GM03348 (cell line): Measurements from ENCODE around the gene PAM.
"Not testable (repeated sequence)": the region's sequence is repeated elsewhere in the genome, so short reads cannot be mapped to it uniquely, and the experiment has no call there.

Source experiments
- DNase-seq: peaks from one replicate; pipeline ENCODE4 v3.0.0; 2012; ENCODE audit warnings: low spot score

The PAM gene

DNA sequence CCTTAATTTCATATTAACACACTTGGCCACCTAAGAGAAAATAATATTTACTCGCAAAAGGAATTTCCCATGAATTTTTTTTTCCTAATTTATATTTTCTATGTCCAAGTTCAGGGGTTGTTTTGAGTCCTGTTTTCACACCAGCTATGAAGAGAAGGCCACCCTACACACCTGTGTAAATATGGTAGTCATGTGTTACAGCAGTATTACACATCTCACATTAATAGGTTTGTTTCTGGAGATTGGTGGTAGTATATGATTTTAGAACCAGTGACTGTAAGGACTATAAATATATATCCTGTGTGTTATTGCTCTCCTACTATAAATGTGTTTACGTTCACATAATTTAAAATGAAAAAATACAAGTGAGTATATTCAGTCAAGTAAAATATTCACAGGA lies 147.5 kb downstream of the PAM start:
- no peak for DNase-seq

DNA sequence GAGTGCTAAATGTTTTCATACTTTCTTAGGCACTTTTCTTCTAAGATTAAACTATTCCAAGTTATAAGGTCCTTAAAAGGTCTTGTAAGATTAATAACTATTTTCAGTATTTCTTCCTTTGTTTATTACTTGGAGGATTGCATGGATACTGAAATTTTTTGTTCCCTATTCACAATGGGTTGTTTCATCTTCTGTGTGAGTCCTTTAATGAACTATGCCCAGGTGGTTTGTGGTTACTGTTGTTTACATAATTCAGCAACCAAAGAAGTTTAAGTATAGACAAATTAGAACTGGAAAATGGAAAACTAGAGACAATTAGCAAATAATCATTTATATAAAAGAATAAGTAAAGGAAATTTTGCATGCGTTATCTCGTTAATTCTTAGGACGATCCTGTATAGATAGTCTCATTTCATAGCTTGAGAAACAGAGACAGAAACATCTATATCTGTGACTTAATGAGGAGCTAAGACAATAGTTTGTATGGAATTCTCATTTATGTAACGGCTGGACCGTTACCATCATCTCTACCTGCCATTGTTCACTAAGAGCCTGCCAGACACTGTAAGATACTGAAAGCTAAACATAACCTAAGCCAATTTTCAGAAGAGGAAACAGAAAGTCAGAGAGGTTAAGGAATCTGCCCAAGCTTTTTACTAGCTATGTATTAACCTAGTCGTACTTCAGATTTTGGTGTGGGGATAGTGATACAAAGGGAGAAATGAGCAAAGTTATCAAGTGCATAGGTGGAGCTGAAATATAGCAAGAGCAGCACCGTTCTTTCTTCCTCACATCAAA lies 148.2 kb downstream of the PAM start:
- no peak for DNase-seq

DNA sequence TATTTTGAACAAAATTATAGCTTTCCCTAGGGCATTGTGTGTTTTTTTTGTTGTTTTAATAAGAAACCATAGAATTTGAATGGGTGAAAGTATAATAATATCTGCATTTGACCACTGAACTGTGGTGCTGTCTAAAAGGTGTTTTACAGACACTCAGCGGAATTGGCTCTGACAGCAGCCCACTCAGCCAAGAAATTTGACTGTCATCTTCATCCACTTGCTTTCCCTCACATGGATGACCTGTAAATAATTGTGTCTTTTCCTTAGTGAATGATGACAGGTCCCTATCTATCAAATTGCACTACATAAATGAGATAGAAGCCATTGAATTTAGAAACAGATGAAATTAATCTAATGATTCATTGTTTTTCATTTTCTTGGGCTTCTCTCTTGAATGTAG lies 150.0 kb downstream of the PAM start:
- no peak for DNase-seq

DNA sequence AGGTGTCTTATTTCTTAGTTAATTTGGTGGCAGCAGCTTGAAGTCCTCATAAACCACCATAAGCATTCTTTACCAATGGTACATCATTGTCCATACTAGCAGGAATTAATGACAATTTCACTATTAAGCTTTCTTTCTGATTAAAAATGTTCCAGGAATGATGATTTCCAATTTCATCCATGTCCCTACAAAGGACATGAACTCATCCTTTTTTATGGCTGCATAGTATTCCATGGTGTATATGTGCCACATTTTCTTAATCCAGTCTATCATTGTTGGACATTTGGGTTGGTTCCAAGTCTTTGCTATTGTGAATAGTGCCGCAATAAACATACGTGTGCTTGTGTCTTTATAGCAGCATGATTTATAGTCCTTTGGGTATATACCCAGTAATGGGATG lies 152.0 kb downstream of the PAM start:
- not testable (repeated sequence) for DNase-seq

DNA sequence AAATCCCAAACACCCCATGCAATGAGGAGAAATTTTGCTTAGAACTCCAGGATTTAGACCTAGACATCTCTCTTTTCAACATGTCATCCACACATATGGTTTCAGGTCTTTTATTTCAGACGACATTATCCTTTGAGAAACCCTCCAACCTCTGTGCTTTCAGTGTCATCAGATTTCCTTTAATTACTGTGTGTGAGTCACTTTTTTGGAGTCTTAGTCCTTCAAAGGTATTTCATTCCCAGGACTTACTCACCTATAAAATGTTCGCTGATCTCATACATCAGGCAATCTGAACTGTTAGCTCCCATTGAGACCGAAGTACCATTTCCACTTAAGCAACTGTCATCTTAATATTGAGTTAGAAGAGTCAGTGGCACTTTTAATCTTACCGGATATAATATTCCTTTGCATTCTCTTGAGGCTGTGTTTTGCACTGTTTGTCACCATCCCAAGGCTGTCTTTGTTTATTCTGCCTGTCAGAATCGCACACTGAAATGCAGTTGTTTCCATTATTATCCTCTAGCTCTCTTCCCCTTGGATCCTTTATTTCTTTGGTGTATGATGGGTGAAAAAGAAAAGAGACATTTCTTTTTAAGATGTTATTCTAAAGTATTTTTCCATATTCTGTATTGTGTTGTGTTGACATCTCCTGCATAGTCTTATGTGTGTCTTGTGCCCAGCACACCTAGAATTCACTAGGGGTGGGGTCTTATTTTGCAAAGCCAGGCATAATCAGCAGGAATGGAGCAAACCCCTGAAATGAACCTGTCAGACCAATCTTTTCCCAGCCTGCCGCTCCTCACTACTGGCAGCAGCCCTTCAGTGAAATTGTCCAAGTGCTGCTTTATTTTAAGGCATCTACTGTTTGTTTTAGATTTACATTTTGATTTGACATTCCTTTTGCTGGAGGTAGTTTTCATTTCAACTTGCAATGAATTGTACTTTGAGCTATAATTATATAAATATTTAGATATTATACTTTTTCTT lies 155.4 kb downstream of the PAM start:
- no peak for DNase-seq

DNA sequence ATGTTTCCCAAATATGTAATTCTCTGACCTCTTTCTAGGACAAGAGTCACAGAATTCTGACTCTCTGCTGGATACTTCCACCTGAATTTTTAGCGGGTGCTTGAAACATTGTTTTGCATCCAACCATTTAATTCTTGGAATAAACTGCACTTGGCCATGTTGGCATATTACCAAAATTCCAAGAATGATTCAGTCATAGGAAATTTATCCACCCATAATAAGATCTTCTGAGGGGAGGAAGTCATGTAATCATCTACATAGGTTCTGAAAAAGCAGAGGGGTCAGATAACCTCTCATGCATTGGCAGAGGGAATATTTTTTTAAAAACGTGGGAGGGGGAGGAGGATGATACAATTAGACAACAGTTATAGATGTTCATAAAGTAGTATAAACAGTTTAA lies 156.9 kb downstream of the PAM start:
- DNase-seq, result peak; percentile 30

DNA sequence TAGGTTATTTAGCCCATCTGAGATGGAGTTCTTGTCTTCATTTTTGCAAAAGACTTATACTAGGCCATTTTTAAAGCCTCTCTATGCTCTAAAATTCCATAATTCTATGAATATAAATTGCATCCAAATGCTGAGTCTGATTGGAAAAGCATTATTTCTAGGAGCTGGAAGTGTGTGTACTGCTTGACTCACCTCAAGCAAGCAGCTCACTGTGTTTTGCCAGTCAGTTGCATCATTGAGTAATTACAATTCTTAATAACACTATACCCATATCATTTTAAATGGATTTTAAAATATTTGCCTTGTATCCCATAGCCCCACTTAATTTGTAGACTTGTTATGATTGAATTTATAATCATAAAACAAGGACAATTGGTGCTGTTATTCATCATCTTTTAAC lies 161.0 kb downstream of the PAM start:
- DNase-seq, result peak; percentile 17

DNA sequence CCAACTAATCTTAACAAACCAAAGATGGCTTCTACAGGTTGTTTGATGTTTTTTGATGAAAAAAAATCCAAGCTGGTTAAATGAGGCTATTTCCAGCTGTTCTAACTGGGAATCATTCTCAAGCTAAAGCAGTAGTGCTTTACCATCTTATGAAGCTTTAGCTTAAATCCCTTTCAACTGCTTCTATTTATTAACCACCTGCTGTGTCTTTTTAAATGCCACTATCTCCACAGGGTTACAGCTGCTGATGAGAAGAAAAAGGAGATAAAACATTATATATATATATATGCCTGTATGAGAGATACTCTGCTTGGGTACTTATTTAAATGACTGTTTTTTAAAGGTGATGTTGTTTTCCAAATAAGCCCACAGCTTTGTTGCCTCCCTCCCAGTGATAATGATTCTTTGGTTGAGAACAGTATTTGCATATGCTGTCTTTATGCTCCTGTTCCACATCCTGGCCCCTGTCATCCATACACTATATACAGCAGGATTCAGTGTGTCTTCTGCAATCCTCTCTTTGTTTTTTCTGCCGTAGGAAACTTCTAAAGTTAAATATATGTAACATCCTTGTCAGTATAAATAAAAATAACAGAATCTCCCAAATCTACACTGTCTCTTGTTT lies 164.0 kb downstream of the PAM start:
- DNase-seq, result no peak

DNA sequence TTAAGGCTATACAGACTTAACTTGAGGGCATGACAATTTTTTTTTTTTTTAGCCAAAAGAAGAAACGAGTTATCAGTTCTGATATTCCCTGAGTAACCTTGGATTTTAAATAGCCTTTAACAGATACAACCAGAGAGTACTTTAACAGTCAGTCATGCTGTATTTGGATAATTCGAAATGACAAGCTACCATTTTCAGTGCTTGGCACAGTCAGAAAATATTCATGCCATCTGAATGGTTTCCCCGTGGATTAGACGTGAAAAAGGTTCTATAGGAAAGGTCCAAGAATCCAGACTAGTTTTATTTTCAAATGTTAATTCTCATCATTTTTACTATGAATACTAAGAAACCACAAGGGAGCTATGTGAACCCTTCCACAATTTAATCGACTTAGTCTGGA lies 165.7 kb downstream of the PAM start:
- no peak for DNase-seq

DNA sequence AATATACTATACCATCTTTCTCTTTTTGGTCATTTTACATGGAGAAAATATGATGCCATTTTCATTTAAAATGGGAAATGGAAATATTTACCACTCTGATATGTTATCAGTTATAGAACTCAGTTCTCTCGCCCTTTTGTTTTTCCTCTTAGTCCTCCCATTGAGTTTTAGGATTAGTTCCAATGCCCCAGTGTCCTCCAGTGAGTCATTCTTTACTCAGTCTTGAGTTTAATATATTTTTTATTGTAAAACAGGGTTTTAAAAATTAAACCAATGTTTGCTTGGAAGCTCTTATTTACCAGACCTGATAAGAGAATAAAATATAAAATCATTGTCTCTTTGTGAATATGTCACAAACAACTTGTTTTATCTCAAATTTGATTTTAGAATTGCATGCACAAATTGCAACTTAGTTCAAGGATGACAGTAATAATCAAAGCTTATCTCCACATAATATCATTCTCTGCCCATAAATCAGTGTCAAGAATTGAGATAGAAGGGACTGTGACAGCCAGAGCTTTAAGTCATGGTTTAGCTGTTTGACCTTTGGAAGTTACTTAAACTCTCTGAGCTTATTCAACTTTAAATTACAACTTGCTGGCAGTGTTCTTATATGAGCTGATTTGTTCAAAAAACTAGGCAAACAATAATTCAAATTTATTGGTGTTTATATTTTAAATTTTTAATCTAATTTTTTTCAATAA lies 166.4 kb downstream of the PAM start:
- DNase-seq, result peak; percentile 20

DNA sequence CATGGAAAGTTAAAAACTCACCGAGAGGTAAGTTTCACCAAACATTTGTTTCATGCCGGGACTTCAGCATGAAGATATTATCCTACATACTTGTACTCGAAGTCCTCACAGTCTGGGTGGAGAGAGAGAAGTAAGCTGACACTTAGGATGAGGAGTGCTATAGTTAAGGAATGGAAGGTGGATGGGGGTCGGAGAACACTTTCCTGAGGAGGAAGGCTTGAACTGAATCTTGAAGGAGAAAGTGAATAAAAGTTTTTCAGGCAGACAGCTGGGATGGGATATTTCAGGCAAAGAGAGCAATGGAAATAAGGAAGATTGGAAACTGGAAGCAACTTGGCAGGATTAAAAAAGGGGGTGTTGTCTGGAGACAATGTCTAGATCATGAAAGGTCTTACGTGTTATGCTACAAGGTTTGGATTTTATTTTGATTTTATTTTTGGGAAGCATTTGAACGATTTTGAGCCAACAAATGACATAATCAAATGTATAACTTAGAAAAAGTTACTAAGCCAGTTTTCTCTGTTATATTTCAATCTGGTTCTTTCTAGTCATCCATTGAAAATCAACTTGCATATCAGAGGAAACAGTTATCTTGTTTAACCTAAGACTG lies 167.1 kb downstream of the PAM start:
- no peak for DNase-seq

DNA sequence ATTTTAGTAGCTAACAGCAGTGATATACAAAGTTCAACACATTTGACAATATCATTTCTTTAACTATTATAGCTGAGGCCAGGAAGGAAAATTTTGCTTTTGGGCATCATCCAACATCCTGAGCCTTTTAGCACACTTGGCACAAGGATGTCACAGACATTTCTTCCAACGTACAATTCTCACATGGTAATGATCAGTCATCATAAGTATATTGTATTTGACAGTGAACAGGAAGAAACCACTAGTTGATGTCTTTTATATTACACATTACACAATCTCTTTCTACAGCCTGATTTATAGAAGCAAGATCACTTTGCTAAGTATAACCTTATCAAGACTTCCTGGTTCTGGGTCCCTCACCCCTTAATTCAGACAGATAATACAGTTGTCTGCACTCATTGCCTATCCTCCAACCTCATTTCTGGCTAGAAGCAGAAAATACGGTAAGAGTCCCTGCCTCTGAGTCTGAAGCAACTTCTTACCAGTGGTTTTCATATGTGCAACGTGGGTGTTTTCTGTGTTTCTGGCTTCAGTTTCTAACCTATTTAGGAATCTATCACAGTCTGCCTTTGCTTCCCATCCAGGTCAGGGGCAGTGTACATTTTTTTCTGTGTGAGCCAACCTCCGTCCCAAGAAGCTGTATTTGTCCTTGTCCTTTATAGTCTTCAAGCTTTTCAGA lies 167.8 kb downstream of the PAM start:
- peak; percentile 2 for DNase-seq

DNA sequence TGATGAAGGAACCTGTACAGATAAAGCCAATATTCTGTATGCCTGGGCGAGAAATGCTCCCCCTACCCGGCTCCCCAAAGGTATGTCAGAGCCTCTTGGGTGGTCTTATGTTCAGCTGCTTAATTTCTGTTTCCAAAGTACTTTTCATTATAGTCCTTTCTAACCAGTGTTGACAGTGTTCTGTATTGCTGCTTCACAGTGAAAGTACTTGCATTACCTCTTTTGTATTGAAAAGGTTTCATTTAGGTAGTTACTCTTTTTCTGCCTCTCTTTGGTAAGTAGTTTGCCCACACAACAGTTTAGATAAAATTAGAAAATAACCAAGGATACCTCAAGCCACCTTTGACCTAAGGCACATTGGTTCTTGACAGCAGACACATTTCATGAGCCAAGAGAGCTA lies 169.9 kb downstream of the PAM start:
- DNase-seq, result no peak

DNA sequence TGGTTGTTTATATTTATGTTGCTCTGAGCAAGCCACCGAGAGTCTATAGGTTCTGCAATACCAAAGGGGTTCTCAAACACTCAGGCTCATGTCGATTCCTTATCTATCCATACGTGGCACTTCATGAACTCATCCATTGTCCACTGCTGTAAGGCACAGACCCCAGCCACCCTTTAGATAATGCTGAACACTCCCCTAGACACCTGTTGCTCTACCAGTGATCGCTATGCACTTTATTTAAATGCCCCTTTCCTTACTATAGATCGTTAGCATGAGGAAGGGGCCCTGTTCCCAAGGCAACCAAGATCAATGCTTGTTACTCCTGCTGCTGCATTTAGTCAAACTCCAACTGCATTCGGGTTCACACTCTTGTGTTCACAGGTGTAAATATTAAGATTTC lies 171.9 kb downstream of the PAM start:
- no peak for DNase-seq

DNA sequence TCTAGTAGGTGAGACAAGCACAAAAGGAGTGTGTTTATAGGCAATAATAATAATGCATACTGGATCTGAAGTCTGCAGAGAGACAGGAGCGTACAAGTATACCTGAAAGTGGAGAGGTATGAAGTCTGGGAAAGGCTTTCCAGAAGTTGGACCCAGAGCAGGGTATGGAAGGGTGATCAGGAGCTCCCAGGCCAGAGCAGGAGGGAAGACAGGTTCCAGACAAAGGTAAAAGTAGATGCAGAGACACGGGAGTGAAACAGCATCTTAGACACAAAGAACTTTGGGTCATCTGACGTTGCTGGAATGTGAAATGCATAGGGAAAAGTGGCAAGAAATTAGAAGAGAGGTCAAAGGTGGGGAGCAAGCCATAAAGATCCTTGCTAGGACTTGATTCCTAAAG lies 175.1 kb downstream of the PAM start:
- DNase-seq, result no peak

DNA sequence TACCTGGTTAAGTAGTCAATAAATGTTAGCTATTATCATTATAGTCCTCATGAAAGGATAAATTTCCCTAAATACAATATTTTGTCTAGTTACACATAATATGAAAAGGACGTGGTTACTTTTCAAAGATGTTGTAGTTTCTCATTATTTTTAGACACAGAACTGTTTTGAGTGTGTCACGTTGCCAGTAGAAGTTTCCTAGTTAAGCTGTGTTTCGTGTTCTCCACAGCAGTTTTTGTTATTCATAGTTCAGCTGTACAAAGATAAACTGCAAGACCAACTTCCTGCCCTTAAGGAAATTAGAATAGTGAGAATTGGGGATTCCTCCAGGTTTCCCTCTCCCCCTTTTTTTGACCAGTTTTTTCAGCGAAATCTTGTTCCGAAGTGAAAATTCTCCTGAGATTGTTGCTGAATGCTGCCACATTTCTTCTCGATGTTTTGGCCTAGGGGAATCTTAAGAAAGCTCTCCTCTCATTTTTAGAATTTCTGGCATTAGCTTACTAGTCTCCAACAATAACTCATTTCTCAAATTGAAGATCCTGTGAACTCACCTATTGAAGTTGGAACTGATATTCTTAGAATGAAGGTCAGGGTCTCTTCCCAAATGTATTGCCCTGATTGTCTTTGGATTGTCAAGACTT lies 176.1 kb downstream of the PAM start:
- DNase-seq, result no peak

DNA sequence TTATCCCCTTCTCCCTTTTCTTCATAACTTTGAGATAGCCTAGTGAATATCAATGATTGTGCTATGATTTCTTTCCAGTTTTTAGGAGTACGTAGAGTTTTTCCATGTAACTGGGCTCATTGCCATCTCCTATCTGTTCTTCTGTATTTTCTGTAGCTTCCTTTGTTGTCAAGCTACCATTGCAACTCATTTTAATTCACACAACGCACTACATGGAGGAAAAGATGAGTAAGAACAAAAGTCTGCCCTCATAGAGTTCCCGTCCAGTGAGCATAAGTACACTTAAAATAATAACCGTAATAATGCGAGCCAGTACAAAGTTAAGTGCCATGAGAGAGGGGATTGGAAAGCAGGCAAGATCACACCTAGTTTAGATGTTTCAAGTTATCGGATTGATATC lies 177.7 kb downstream of the PAM start:
- no peak for DNase-seq

DNA sequence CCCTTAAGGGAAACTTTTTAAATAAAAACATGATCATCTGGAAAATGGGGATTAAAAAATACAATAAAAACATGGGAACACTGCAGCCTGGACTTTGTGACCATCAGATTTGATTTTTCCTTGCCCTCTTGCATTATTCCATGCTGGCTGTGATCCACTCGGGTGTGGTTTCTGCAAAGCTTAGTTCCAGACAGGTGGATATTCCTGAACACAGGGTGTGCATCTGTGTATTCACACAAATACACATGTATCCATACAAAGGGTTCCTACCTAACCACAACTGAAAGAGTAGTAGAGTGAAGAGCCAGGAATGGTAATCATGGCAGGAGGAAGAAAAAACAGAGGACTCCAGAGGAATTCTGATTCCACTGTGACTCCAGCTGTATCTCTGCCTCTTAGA lies 178.2 kb downstream of the PAM start:
- no peak for DNase-seq

DNA sequence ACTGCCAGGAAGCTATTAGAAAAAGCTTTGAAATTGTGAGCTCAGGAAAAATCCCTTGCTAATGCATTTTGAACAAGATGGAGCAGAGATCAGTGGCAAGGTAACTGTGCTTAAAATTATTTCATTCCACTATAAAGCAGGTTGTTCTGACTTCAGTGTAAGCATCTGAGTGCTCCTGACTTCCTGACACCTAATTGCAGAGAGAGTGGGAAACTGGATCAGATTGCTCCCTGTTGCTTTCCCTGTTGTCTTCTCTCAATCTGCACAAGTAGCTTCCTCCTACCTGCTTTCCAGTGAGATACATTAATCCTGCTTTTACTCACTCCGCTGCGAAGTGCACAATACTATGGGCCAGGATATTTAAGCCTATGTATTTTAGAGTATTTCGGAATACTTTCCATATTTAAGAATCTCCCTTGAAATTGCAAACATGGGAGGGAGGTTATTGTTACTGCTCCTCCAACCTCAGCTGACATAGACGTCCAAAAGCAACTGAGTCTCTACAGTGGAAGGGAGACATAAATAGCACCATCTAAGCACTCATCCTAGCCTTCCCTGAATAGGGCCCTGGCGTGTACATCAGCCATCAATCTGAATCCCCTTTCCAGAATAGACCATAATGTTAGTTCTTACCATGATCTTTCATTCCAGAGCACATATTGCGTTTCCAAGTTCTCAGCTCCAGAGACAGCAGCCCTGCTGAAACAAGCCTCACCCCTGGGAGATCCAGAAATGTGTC lies 178.8 kb downstream of the PAM start:
- DNase-seq, result no peak

DNA sequence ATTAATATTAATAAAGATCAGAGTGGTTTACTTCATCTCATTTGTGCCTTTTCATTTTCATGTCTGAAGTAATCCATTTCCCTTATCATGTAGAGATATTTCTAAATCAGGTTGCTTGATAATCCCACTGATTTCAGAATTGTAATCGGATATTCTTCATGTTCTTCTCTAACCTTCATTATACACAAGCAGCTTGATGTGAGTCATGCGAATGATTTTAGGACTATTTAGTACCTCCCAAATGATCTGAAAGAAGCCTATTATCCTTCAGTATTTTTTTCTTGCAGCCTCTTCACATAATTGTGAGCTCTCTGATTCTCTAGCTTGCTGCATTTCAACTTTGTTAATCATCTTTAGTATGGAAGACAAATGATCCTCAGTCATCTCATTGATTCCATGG lies 182.8 kb downstream of the PAM start:
- DNase-seq, result no peak
